IPS DF 4.7 (cell line): ENCODE results near the gene E2F2.

ENCODE experiments used
- DNase-seq: peaks from one replicate; pipeline ENCODE4 v3.0.0-alpha.2; 2013; ENCODE audit warnings: low spot score; ENCODE audit errors: extremely low read depth

The E2F2 gene

GRCh38 chr1:23484253-23485001, 46.6 kb downstream of the E2F2 start:
- DNase-seq, result peak; percentile 58

GRCh38 chr1:23483321-23484252, 47.4 kb downstream of the E2F2 start, which contains the start of gene ASAP3:
ASAP3 (minus strand) TSS chr1:23484179; CDS start chr1:23484133, 46 bp downstream.
- no peak for DNase-seq

- DNase-seq, result no peak
Measured at GRCh38 chr1:23481904-23482303, 49.1 kb downstream of the E2F2 start.

GRCh38 chr1:23481026-23481597, 49.9 kb downstream of the E2F2 start:
- DNase-seq, result no peak

GRCh38 chr1:23480187-23481025, 50.6 kb downstream of the E2F2 start:
- DNase-seq, result no peak

- no peak for DNase-seq
Measured at GRCh38 chr1:23479666-23479941, 51.4 kb downstream of the E2F2 start.

- no peak for DNase-seq
Measured at GRCh38 chr1:23478896-23479665, 52.0 kb downstream of the E2F2 start.

- no peak for DNase-seq
Measured at GRCh38 chr1:23477359-23478144, 53.5 kb downstream of the E2F2 start.

- DNase-seq, result no peak
Measured at GRCh38 chr1:23475641-23476040, 55.4 kb downstream of the E2F2 start.

GRCh38 chr1:23475134-23475628, 55.9 kb downstream of the E2F2 start:
- no peak for DNase-seq

- DNase-seq, result no peak
Measured at GRCh38 chr1:23473037-23473800, 57.8 kb downstream of the E2F2 start.

GRCh38 chr1:23472351-23473036, 58.5 kb downstream of the E2F2 start:
- DNase-seq, result no peak

GRCh38 chr1:23471473-23472075, 59.5 kb downstream of the E2F2 start:
- DNase-seq, result no peak

- DNase-seq, result no peak
Measured at GRCh38 chr1:23470282-23471070, 60.6 kb downstream of the E2F2 start.

- no peak for DNase-seq
Measured at GRCh38 chr1:23469372-23469982, 61.6 kb downstream of the E2F2 start.

- DNase-seq, result no peak
Measured at GRCh38 chr1:23466423-23466989, 64.5 kb downstream of the E2F2 start.
